GM19372 (cell line): ENCODE measurements around the gene DEGS2.

Experiments
- ATAC-seq: cut with Tn5 transposase; IDR thresholded peaks from one replicate; pipeline ENCODE4 v1.9.1; 2021; ENCODE audit warnings: mild to moderate bottlenecking, low read depth, moderate library complexity; ENCODE audit not compliant: unreplicated experiment

DEGS2 gene

GRCh38 chr14:100117633-100118395 is 41.6 kb downstream of the DEGS2 start:
- ATAC-seq = no peak

GRCh38 chr14:100117026-100117425 is 42.4 kb downstream of the DEGS2 start:
- no peak for ATAC-seq

GRCh38 chr14:100116134-100116533 is 43.3 kb downstream of the DEGS2 start:
- no peak for ATAC-seq

GRCh38 chr14:100115726-100116125 is 43.7 kb downstream of the DEGS2 start:
- no peak for ATAC-seq

GRCh38 chr14:100115236-100115635 is 44.2 kb downstream of the DEGS2 start:
- no peak for ATAC-seq

GRCh38 chr14:100114109-100114765 is 45.2 kb downstream of the DEGS2 start:
- no peak for ATAC-seq

GRCh38 chr14:100111931-100112704 is 47.3 kb downstream of the DEGS2 start:
- no peak for ATAC-seq

- no peak for ATAC-seq
Measured at GRCh38 chr14:100110816-100111215, 48.6 kb downstream of the DEGS2 start.

GRCh38 chr14:100109594-100109955 is 49.9 kb downstream of the DEGS2 start:
- ATAC-seq = no peak

- ATAC-seq = no peak
Measured at GRCh38 chr14:100108840-100109593, 50.4 kb downstream of the DEGS2 start.

GRCh38 chr14:100108042-100108825 is 51.2 kb downstream of the DEGS2 start:
- ATAC-seq = peak; percentile 84

GRCh38 chr14:100107236-100107635 is 52.2 kb downstream of the DEGS2 start:
- no peak for ATAC-seq

GRCh38 chr14:100106250-100107112 is 53.0 kb downstream of the DEGS2 start:
- ATAC-seq = no peak

GRCh38 chr14:100105357-100106169 is 53.9 kb downstream of the DEGS2 start:
- no peak for ATAC-seq

- no peak for ATAC-seq
Measured at GRCh38 chr14:100104523-100105300, 54.7 kb downstream of the DEGS2 start.

GRCh38 chr14:100104006-100104352 is 55.5 kb downstream of the DEGS2 start:
- ATAC-seq = no peak

GRCh38 chr14:100103250-100104005 is 56.0 kb downstream of the DEGS2 start:
- no peak for ATAC-seq
